Measurements from ENCODE around the gene AUTS2. TPM values are rescaled to one million over a fixed set of nuclear protein-coding genes. Genes with fewer than 3 reads are reported as not detected.

Gene AUTS2
- total and polyA plus RNA-seq, 2 of the 8 experiments (the other 6 are each of a cell fraction or from before 2014, with no cell fraction given) = 25.9 to 101 TPM

DNA sequence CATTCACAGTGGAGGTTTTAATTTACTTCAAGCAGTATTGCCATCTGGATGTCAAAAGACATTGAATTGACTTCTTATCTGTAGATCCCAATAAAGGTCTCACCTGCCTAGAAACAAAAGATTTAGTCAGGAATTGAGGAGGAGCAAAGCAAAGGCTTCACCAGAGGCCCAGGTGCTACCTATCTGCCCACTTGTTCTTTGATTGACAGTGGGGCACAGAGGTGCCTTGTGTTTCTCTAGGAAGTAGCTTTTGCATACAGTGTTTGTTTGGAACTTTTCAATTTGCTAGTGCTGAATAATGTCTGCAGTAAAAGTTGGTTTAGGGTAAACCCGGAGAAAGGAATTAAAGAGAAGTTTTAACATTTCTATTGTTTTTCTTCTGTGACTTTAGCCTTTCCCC, 40.4 kb downstream of the AUTS2 start:
- FAIRE-seq = no peak
- no peaks in the 10 kb centered on the region for H4K20me1 ChIP-seq (replicated peaks in 1 of 2; ENCODE audit: control insufficient read depth in 1 of 2, insufficient read depth in 2 of 2, low read length in 2 of 2)
- TF ChIP-seq TEAD4 (IDR thresholded peaks at IDR 0.05; ENCODE audit: low read depth, low read length) (no peak), YY1 (IDR thresholded peaks at IDR 0.05; ENCODE audit: low read depth, low read length) (no peak), KDM4A (IDR thresholded peaks at IDR 0.05; ENCODE audit: low read depth, low read length, severe bottlenecking) (no peak), TAF7 (optimal IDR thresholded peaks at IDR 0.05; ENCODE audit: borderline replicate concordance, low read depth, low read length) (no peak), BACH1 (IDR thresholded peaks at IDR 0.05; ENCODE audit: low read length) (no peak), TCF12 (IDR thresholded peaks at IDR 0.05; ENCODE audit: low read depth, low read length) (no peak), TBP (IDR thresholded peaks at IDR 0.05; ENCODE audit: low read depth, low read length) (no peak), CHD1 (IDR thresholded peaks at IDR 0.05; ENCODE audit: low read depth, low read length) (no peak)

More for the DNA sequence above, 40.4 kb downstream of the AUTS2 start:
- Histone ChIP-seq H3K79me2 (ENCODE audit: control insufficient read depth in 1 of 2, insufficient read depth in 2 of 2, low read length in 2 of 2) (no peaks in the 10 kb centered on the region), H2AFZ (ENCODE audit: low read length) (no peak overlapping the region), H3K4me2 (ENCODE audit: insufficient read depth in 1 of 2, low read depth in 2 of 2, low read length in 2 of 2) (no peak overlapping the region), H3K27ac (ENCODE audit: low read depth, low read length) (no peak overlapping the region), H3K4me1 (replicated peaks in 1 of 4; ENCODE audit: control insufficient read depth in 3 of 4, insufficient read depth in 4 of 4, low read length in 3 of 4) (peaks cover 2 to 8% (median 3%) of the 10 kb centered on the region in 4 experiments; a peak in 3 of 7 replicates), H2BK15ac (ENCODE audit: low read length) (no peak overlapping the region), H3K23ac (ENCODE audit: insufficient read length) (no peak overlapping the region), H3K27me3 (replicated peaks in 1 of 4; ENCODE audit: control insufficient read depth in 3 of 4, extremely low read depth in 1 of 4, insufficient read depth in 3 of 4, low read length in 3 of 4) (no peaks in the 10 kb centered on the region), H2AK5ac (ENCODE audit: low read depth, low read length) (no peak overlapping the region), H2BK5ac (ENCODE audit: low read depth, low read length) (no peak overlapping the region), H2BK12ac (ENCODE audit: low read depth, low read length) (no peak overlapping the region), H2BK120ac (replicated peaks; ENCODE audit: low read depth, low read length) (no peak overlapping the region), H2BK20ac (ENCODE audit: low read length) (no peak overlapping the region), H3K4ac (replicated peaks; ENCODE audit: insufficient read length, low read depth, low read length) (no peak overlapping the region), H4K91ac (replicated peaks; ENCODE audit: insufficient read length, low read length) (no peak overlapping the region), H3K79me1 (ENCODE audit: low read depth, low read length) (no peaks in the 10 kb centered on the region), H3K9ac (replicated peaks in 1 of 4; ENCODE audit: extremely low read depth in 1 of 4, low read depth in 3 of 4, low read length in 3 of 4) (no peak overlapping the region), H3K18ac (ENCODE audit: extremely low read depth, low read length) (no peak overlapping the region), H3K23me2 (ENCODE audit: low read depth, low read length) (no peaks in the 10 kb centered on the region), H4K8ac (ENCODE audit: extremely low read depth, insufficient read depth, low read length) (no peak overlapping the region), H4K5ac (ENCODE audit: insufficient read length, low read depth, low read length) (no peak overlapping the region), H3K14ac (ENCODE audit: insufficient read length) (no peak overlapping the region), H3K4me3 (ENCODE audit: extremely low read depth in 1 of 4, insufficient read depth in 2 of 4, low read depth in 3 of 4, low read length in 4 of 4) (no peak overlapping the region), H3K9me3 (ENCODE audit: insufficient read depth in 2 of 2, low read depth in 1 of 2, low read length in 1 of 2) (no peaks in the 10 kb centered on the region), H3K56ac (replicated peaks; ENCODE audit: insufficient read length, low read depth, low read length) (no peak overlapping the region), H3K36me3 (ENCODE audit: control insufficient read depth in 2 of 4, insufficient read depth in 4 of 4, low read length in 3 of 4) (no peaks in the 10 kb centered on the region)
- CTCF ChIA-PET (ENCODE audit: partially characterized antibody) = no interaction called here
- WGBS, 2 experiments (ENCODE audit: extremely low coverage in 1 of 2, insufficient coverage in 1 of 2, insufficient read length in 1 of 2, insufficient replicate concordance in 2 of 2, low coverage in 1 of 2, low lambda C conversion rate in 2 of 2, missing lambda C conversion rate in 1 of 2) = 73% methylated on average over 1 of the region's 1 CpG; no CpG with 5 or more reads in 1 of the 2 experiments
- POLR2A ChIA-PET (ENCODE audit: partially characterized antibody) = no interaction called here
- DNase-seq (ENCODE audit: low read depth in 1 of 2, low spot score in 2 of 2) = no peak
